HCT116 (cell line): Measurements from ENCODE around the gene PTPN2.

Experiments used
- CTCF ChIP-seq, 3 experiments: fragments of 200-600 bp in 1 of 3; sonication (generic) in 1 of 3; IDR thresholded peaks in 2 of 3; conservative IDR thresholded peaks in 1 of 3; 2 replicates each; pipeline ENCODE4 v1.5.1; 2012 to 2017; ENCODE audit warnings: low read depth in 2 of 3, low read length in 2 of 3, antibody characterized with exemption in 1 of 3, borderline replicate concordance in 1 of 3, control low read depth in 1 of 3, mild to moderate bottlenecking in 1 of 3, mixed read lengths in 1 of 3, mixed run types in 1 of 3, moderate library complexity in 1 of 3; ENCODE audit not compliant: insufficient read depth in 1 of 3
- EZH2 ChIP-seq: fragments of 200-600 bp; sonication (generic); IDR thresholded peaks from 2 replicates; pipeline ENCODE4 v1.6.1; 2017; ENCODE audit warnings: antibody characterized with exemption, mixed run types
- SRF ChIP-seq: IDR thresholded peaks from 2 replicates; pipeline ENCODE4 v1.6.1; 2012; ENCODE audit warnings: low read depth

GRCh38 chr18:12928206-12928605 lies 44.2 kb upstream of the PTPN2 start:
- TF ChIP-seq CTCF (IDR thresholded peaks at IDR 0.05 in 2 of 3, conservative IDR thresholded peaks at IDR 0.05 in 1 of 3; ENCODE audit: borderline replicate concordance in 1 of 3, insufficient read depth in 1 of 3, low read depth in 2 of 3, low read length in 2 of 3) (no peak), SRF (no peak), EZH2 (no peak)
